Ovary (tissue), 3 donors: ENCODE results near the gene UGT1A6.

Experiments used
- CTCF ChIP-seq, 3 donors: fragments of 450-650 bp in 2 of 3; fragments of 200-600 bp in 1 of 3; IDR thresholded peaks; one replicate each; pipeline versions ENCODE4 v1.5.1 to v1.8.0; 2016 to 2022; ENCODE audit warnings: antibody characterized with exemption in 3 of 3, mild to moderate bottlenecking in 1 of 3
- POLR2A ChIP-seq: fragments of 450-650 bp; IDR thresholded peaks from one replicate; pipeline ENCODE4 v1.6.1; 2017; ENCODE audit warnings: antibody characterized with exemption, mild to moderate bottlenecking, moderate library complexity
- donor health status: DM: no; HTN: no; CAD: no.

- TF ChIP-seq POLR2A (no peak), CTCF (IDR thresholded peaks at IDR 0.05) (no peak)
These were observed 66.2 kb downstream of the UGT1A6 start for GRCh38 chr2:233758849-233759248.
